ENCODE data around the gene BRSK2. TPM values are rescaled to one million over a fixed set of nuclear protein-coding genes. Genes with fewer than 3 reads are reported as not detected.

BRSK2 gene
- total RNA-seq, 4 donors from 2014 or later = 0.72 to 1.6 (median 0.82) TPM; not detected in 1

DNA sequence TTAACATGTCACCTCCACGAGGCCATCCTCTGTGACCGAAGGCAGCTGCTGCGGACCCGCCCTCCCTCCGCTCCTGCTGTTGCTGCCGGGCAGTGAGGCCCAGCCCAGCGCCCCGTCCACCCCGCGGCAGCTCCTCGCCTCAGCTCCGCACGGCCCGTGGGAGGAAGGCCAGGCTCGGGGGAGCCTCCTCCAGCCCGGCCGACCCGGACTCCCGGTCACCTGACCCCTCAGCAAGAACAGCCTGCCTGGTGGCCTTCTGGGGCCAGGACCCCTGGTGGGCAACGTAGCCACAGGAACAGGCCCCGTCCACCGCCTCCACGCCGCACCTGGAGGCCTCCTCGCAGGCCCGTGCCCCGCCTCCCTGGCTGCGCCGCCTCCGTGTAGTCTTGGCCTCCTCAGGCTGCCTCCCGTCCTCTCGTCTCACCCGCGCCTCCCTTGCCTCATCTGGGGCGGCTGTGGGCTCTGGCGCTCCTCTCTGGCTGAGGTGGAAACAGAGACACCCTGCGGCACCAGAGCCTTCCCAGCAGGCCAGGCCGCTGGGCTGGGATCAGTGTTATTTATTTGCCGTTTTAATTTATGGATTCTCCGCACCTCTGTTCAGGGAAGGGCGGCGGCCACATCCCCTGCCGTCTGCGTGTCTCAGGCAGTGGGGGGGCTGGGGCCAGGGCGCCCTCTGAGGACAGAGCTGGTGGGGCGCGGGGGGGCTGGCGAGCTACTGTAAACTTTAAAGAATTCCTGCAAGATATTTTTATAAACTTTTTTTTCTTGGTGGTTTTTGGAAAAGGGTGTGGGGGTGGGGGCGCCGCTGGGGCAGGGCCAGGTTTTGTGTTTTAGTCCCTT lies 71.5 kb downstream of the BRSK2 start:
- peak; percentile 35 for ATAC-seq (ENCODE audit: low FRiP score)
- TF ChIP-seq, protein P1, sequence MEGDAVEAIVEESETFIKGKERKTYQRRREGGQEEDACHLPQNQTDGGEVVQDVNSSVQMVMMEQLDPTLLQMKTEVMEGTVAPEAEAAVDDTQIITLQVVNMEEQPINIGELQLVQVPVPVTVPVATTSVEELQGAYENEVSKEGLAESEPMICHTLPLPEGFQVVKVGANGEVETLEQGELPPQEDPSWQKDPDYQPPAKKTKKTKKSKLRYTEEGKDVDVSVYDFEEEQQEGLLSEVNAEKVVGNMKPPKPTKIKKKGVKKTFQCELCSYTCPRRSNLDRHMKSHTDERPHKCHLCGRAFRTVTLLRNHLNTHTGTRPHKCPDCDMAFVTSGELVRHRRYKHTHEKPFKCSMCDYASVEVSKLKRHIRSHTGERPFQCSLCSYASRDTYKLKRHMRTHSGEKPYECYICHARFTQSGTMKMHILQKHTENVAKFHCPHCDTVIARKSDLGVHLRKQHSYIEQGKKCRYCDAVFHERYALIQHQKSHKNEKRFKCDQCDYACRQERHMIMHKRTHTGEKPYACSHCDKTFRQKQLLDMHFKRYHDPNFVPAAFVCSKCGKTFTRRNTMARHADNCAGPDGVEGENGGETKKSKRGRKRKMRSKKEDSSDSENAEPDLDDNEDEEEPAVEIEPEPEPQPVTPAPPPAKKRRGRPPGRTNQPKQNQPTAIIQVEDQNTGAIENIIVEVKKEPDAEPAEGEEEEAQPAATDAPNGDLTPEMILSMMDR (IDR thresholded peaks at IDR 0.05) = no peak
- DNase-seq (ENCODE audit: low spot score) = no peak

GRCh38 chr11:1461826-1462697 lies 72.3 kb downstream of the BRSK2 start:
- DNase-seq (ENCODE audit: low spot score) (no peak), ATAC-seq (ENCODE audit: low FRiP score) (no peak)
- TF ChIP-seq, protein P1 (IDR thresholded peaks at IDR 0.05) = no peak

DNA sequence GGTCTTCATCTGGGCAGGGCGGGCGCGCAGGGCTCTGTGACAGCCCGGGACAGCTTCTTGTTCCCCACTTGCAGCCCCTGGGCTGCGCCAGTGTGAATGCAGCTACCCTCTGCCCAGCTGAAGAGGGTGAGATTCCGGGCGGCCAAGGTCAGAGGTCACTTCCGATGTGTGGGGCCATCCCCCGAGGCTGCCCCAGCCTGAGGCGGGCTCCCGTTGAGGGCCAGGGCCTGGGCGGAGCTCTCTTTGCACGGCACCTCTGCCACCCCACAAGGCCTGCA lies 72.9 kb downstream of the BRSK2 start:
- TF ChIP-seq, protein P1 (IDR thresholded peaks at IDR 0.05) = no peak
- DNase-seq (ENCODE audit: low spot score) (no peak), ATAC-seq (ENCODE audit: low FRiP score) (no peak)

GRCh38 chr11:1463056-1463455 lies 73.3 kb downstream of the BRSK2 start:
- DNase-seq (ENCODE audit: low spot score) = no peak
- TF ChIP-seq, protein P1 (IDR thresholded peaks at IDR 0.05) = no peak
- no peak for ATAC-seq (ENCODE audit: low FRiP score)

- TF ChIP-seq, protein P1 (IDR thresholded peaks at IDR 0.05) = no peak
- no peak for DNase-seq (ENCODE audit: low spot score)
- ATAC-seq (ENCODE audit: low FRiP score) = no peak
Observed at GRCh38 chr11:1466784-1467183, 77.0 kb downstream of the BRSK2 start.

DNA sequence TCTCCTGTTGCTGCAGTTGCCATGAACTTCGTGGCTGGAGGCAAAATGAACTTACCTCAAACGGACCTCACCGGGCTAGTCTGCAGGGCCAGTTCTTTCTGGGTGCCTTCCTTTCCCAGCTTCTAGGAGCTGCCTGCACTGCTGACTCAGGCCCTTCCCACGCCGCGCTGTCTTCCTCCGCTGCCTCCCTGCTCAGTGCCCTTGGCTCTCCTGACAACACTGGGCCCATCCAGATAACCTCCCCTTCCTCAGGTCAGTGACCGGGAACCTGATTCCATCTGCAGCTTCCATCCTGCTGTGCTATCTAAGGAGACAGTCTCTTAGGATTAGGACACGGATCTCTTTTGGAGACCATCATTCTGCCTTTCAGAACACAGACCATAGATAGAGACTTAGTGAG lies 77.5 kb downstream of the BRSK2 start:
- no peak for ATAC-seq (ENCODE audit: low FRiP score)
- TF ChIP-seq, protein P1 (IDR thresholded peaks at IDR 0.05) = no peak
- DNase-seq (ENCODE audit: low spot score) = no peak
